Astrocyte (in vitro differentiated cells and primary cell): ENCODE measurements around the gene TIGD4. TPM values are rescaled to one million over a fixed set of nuclear protein-coding genes. Genes with fewer than 3 reads are reported as not detected.

Source experiments
- DNase-seq: peaks from one replicate; pipeline ENCODE4 v3.0.0-alpha.2; 2010; ENCODE audit warnings: low read depth
- FAIRE-seq: peaks from 2 replicates; lab custom pipeline; 2011; peaks lifted over from hg19 to GRCh38; lab: Jason Lieb, UNC
- H2AFZ ChIP-seq: 2 replicates; pipeline ENCODE4 v1.6.0; 2012; ENCODE audit warnings: low read depth, low read length, inconsistent platforms
- H3K27ac ChIP-seq: 2 replicates; pipeline ENCODE4 v1.5.1; 2011; ENCODE audit warnings: low read depth, low read length, inconsistent platforms
- H3K27me3 ChIP-seq: 2 replicates; pipeline ENCODE4 v1.6.0; 2011; ENCODE audit warnings: low read length, inconsistent platforms; ENCODE audit not compliant: insufficient read depth
- H3K36me3 ChIP-seq: 2 replicates; pipeline ENCODE4 v1.5.1; 2011; ENCODE audit warnings: low read length, inconsistent platforms; ENCODE audit not compliant: insufficient read depth
- H3K4me1 ChIP-seq: 2 replicates; pipeline ENCODE4 v1.5.1; 2011; ENCODE audit warnings: low read length, inconsistent platforms; ENCODE audit not compliant: insufficient read depth
- H3K4me2 ChIP-seq: 2 replicates; pipeline ENCODE4 v1.6.0; 2012; ENCODE audit warnings: low read length, inconsistent platforms
- H3K4me3 ChIP-seq: 2 replicates; pipeline ENCODE4 v1.5.1; 2011; ENCODE audit warnings: low read depth, mild to moderate bottlenecking, low read length, inconsistent platforms; ENCODE audit not compliant: insufficient read depth
- H3K79me2 ChIP-seq: 2 replicates; pipeline ENCODE4 v1.6.0; 2012; ENCODE audit warnings: mild to moderate bottlenecking, low read length, inconsistent platforms; ENCODE audit not compliant: insufficient read depth
- H3K9ac ChIP-seq: 2 replicates; pipeline ENCODE4 v1.6.0; 2012; ENCODE audit warnings: mild to moderate bottlenecking, low read length, inconsistent platforms
- H3K9me3 ChIP-seq: 2 replicates; pipeline ENCODE4 v1.5.1; 2012; ENCODE audit warnings: low read depth, mild to moderate bottlenecking, low read length, inconsistent platforms; ENCODE audit not compliant: insufficient read depth
- H4K20me1 ChIP-seq: 2 replicates; pipeline ENCODE4 v1.6.0; 2012; ENCODE audit warnings: low read length, inconsistent platforms; ENCODE audit not compliant: insufficient read depth
- H3K27ac Mint-ChIP-seq: one replicate; pipeline ENCODE4 v1.8.0; 2021; ENCODE audit warnings: mild to moderate bottlenecking, mixed read lengths; ENCODE audit not compliant: unreplicated experiment
- H3K27me3 Mint-ChIP-seq: one replicate; pipeline ENCODE4 v1.8.0; 2021; ENCODE audit warnings: low read depth, mixed read lengths; ENCODE audit not compliant: unreplicated experiment
- H3K36me3 Mint-ChIP-seq: one replicate; pipeline ENCODE4 v1.8.0; 2021; ENCODE audit warnings: low read depth, mixed read lengths; ENCODE audit not compliant: unreplicated experiment
- H3K4me1 Mint-ChIP-seq: one replicate; pipeline ENCODE4 v1.8.0; 2021; ENCODE audit warnings: low read depth, mixed read lengths; ENCODE audit not compliant: unreplicated experiment
- H3K4me3 Mint-ChIP-seq: one replicate; pipeline ENCODE4 v1.8.0; 2021; ENCODE audit warnings: mild to moderate bottlenecking, moderate library complexity, mixed read lengths; ENCODE audit not compliant: unreplicated experiment
- H3K9me3 Mint-ChIP-seq: one replicate; pipeline ENCODE4 v1.8.0; 2021; ENCODE audit warnings: mild to moderate bottlenecking, mixed read lengths; ENCODE audit not compliant: unreplicated experiment
- CTCF ChIP-seq: IDR thresholded peaks from 2 replicates; pipeline ENCODE4 v1.5.1; 2011; ENCODE audit warnings: low read depth, mild to moderate bottlenecking, inconsistent platforms, low read length, moderate library complexity; ENCODE audit not compliant: insufficient read depth
- EZH2 ChIP-seq: IDR thresholded peaks from 2 replicates; pipeline ENCODE4 v1.6.1; 2012; ENCODE audit warnings: mild to moderate bottlenecking, low read length, inconsistent platforms; ENCODE audit not compliant: insufficient read depth
- total RNA-seq: library from RNA; stranded (reverse); gene quantifications from 2 replicates; pipeline ENCODE4 v1.2.1, GENCODE V29; 2021

Gene TIGD4
- total RNA-seq, 1 donor from 2014 or later: 0.23 TPM

DNA sequence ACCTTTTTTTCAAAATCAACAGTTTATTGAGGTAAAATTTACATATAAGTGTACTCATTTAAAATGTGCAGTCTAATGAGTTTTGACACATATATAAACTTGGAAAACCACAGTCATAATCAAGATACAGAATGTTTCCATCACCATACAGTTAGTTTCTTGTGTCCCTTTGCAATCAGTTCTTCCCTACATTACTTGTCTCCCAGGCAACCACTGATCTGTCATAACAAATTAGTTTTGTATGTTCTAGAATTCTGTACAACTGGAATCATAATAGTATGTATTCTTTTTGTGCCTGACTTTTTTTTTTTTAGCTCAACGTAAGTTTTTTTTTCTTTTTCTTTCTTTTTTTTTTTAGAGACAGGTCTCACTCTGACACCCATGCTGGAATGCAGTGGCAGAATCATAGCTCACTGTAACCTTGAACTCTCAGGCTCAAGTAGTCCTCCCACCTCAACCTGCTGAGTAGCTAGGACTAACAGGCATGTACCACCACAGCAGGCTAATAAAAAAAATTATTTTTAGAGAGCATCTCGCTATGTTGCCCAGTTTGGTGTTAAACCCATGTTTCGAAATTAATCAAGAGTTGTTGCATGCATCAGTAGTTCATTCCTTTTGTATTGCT lies 27.1 kb upstream of the TIGD4 start:
- no peak overlapping the region for H3K27ac Mint-ChIP-seq
- FAIRE-seq: peak; percentile 29
- H4K20me1 ChIP-seq: peaks cover 65% of the 10 kb centered on the region

DNA sequence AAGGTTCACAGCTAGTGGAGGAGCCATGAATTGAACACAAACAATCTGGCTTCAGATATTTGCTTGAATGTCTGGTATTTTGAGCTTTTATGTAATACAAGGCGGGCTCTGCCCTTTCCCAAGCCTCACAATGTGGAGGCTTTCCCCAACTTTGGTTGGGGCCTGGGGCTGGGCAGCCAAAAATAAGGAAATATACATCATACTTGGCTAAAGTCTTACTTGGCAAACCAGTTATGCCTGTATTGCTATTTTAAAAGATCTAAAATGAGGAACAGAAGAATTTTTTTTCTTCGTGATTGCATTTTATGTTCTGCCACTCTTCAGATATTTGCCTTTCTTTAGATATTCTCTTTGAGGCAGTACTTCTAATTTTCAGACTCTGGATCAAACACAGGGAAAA lies 26.3 kb upstream of the TIGD4 start:
- Histone ChIP-seq H2AFZ (no peak overlapping the region), H3K36me3 (no peaks in the 10 kb centered on the region), H3K4me2 (no peak overlapping the region), H3K4me1 (no peaks in the 10 kb centered on the region), H3K9ac (no peak overlapping the region), H3K27me3 (no peaks in the 10 kb centered on the region), H3K27ac (no peak overlapping the region), H4K20me1 (peaks cover 73% of the 10 kb centered on the region), H3K9me3 (no peaks in the 10 kb centered on the region), H3K79me2 (peaks cover 72% of the 10 kb centered on the region), H3K4me3 (no peak overlapping the region)
- H3K36me3 Mint-ChIP-seq: peaks cover 5% of the 10 kb centered on the region
- TF ChIP-seq EZH2 (no peak), CTCF (no peak)
- H3K27me3 Mint-ChIP-seq: no peaks in the 10 kb centered on the region
- H3K4me3 Mint-ChIP-seq: no peak overlapping the region
- FAIRE-seq (no peak), DNase-seq (no peak)
- H3K4me1 Mint-ChIP-seq: peaks cover 13% of the 10 kb centered on the region
- no peaks in the 10 kb centered on the region for H3K9me3 Mint-ChIP-seq
- no peak overlapping the region for H3K27ac Mint-ChIP-seq

More for the DNA sequence above, 27.1 kb upstream of the TIGD4 start:
- H3K27ac ChIP-seq: no peak overlapping the region
- H3K36me3 Mint-ChIP-seq: peaks cover 5% of the 10 kb centered on the region
- no peaks in the 10 kb centered on the region for H3K4me1 ChIP-seq
- H3K9me3 ChIP-seq: no peaks in the 10 kb centered on the region
- no peak for DNase-seq
- H2AFZ ChIP-seq: no peak overlapping the region
- TF ChIP-seq CTCF (no peak), EZH2 (no peak)
- H3K4me2 ChIP-seq: no peak overlapping the region
- peaks cover 5% of the 10 kb centered on the region for H3K4me1 Mint-ChIP-seq
- H3K4me3 Mint-ChIP-seq: no peak overlapping the region
- H3K9ac ChIP-seq: no peak overlapping the region
- H3K9me3 Mint-ChIP-seq: no peaks in the 10 kb centered on the region
- H3K27me3 ChIP-seq: no peaks in the 10 kb centered on the region
- no peaks in the 10 kb centered on the region for H3K27me3 Mint-ChIP-seq
- H3K36me3 ChIP-seq: no peaks in the 10 kb centered on the region
- H3K79me2 ChIP-seq: peaks cover 68% of the 10 kb centered on the region
- H3K4me3 ChIP-seq: no peak overlapping the region

DNA sequence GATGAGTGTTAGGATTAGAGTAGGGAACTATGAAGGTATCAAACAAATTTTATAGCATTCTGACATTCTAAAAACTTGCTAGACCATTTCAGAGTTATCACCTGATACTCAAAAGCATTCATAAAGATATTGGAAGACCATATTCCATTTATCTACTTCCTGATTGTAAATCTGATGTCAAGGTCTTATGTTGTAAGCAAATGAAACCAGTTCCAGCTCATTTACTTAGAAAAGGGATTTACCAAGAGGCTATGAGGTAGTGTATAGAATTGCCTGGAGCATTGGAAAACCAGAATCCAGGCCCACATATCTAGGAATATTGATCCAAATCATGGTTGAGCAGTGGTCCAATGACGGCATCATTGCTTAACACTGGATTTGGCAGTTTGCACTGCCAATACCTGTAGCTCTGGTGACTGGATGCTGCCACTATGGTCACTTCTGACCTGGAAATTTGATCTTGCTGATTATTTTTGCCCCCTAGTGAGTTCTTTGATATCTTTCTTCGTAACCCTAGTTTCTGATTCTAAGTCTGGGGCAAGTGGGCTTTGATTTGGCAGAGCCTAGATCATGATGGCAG lies 25.6 kb upstream of the TIGD4 start:
- no peak overlapping the region for H3K9ac ChIP-seq
- Mint-ChIP-seq H3K4me1 (peaks cover 14% of the 10 kb centered on the region), H3K27ac (no peak overlapping the region), H3K36me3 (peaks cover 4% of the 10 kb centered on the region), H3K4me3 (no peak overlapping the region), H3K27me3 (no peaks in the 10 kb centered on the region), H3K9me3 (no peaks in the 10 kb centered on the region)
- no peak for TF ChIP-seq EZH2
- no peak for TF ChIP-seq CTCF
- no peaks in the 10 kb centered on the region for H3K4me1 ChIP-seq
- no peaks in the 10 kb centered on the region for H3K9me3 ChIP-seq
- no peak overlapping the region for H2AFZ ChIP-seq
- H3K27ac ChIP-seq: no peak overlapping the region
- no peaks in the 10 kb centered on the region for H3K36me3 ChIP-seq
- peaks cover 72% of the 10 kb centered on the region for H3K79me2 ChIP-seq
- DNase-seq (no peak), FAIRE-seq (no peak)
- H3K27me3 ChIP-seq: no peaks in the 10 kb centered on the region
- no peak overlapping the region for H3K4me2 ChIP-seq
- H3K4me3 ChIP-seq: no peak overlapping the region
- H4K20me1 ChIP-seq: peaks cover 74% of the 10 kb centered on the region
